WERI-Rb-1 (cell line): ENCODE measurements around the gene DRG2.

Source experiments
- DNase-seq: peaks from one replicate; pipeline ENCODE4 v3.0.0-alpha.2; 2020
- H3K27ac ChIP-seq: fragments of 250-450 bp; sonication (Bioruptor Pico); 2 replicates; pipeline ENCODE4 v1.5.1; 2020; ENCODE audit warnings: mild to moderate bottlenecking, moderate library complexity
- H3K27me3 ChIP-seq: fragments of 250-450 bp; sonication (Bioruptor Pico); 2 replicates; pipeline ENCODE4 v1.5.1; 2021; ENCODE audit warnings: mild to moderate bottlenecking, low read depth, moderate library complexity; ENCODE audit not compliant: insufficient read depth, severe bottlenecking
- H3K36me3 ChIP-seq: fragments of 250-450 bp; sonication (Bioruptor Pico); 2 replicates; pipeline ENCODE4 v1.5.1; 2020; ENCODE audit warnings: mild to moderate bottlenecking, moderate library complexity
- H3K4me3 ChIP-seq: 2 replicates; pipeline ENCODE4 v1.5.1; 2011; ENCODE audit warnings: low read depth, mild to moderate bottlenecking, control low read depth, low read length
- H3K9me3 ChIP-seq: fragments of 250-450 bp; sonication (Bioruptor Pico); 2 replicates; pipeline ENCODE4 v1.5.1; 2021; ENCODE audit warnings: mild to moderate bottlenecking, moderate library complexity; ENCODE audit not compliant: severe bottlenecking
- CTCF ChIP-seq: IDR thresholded peaks from 2 replicates; pipeline ENCODE4 v1.5.1; 2011; ENCODE audit warnings: low read depth, mild to moderate bottlenecking, control low read depth, inconsistent platforms, low read length

Gene DRG2

GRCh38 chr17:18119166-18119745 lies 31.5 kb downstream of the DRG2 start:
- H3K4me3 ChIP-seq: no peak overlapping the region
- H3K9me3 ChIP-seq: peaks cover 20% of the 10 kb centered on the region
- DNase-seq: no peak
- H3K27ac ChIP-seq: no peak overlapping the region
- no peak for TF ChIP-seq CTCF
- H3K36me3 ChIP-seq: no peaks in the 10 kb centered on the region
- H3K27me3 ChIP-seq: no peaks in the 10 kb centered on the region

- Histone ChIP-seq H3K27me3 (no peaks in the 10 kb centered on the region), H3K4me3 (no peak overlapping the region), H3K9me3 (peaks cover 20% of the 10 kb centered on the region), H3K36me3 (no peaks in the 10 kb centered on the region), H3K27ac (no peak overlapping the region)
- no peak for DNase-seq
- TF ChIP-seq CTCF: no peak
These were observed 32.2 kb downstream of the DRG2 start for GRCh38 chr17:18119938-18120337.

- DNase-seq: no peak
- Histone ChIP-seq H3K27ac (no peak overlapping the region), H3K4me3 (no peak overlapping the region), H3K9me3 (peaks cover 20% of the 10 kb centered on the region), H3K27me3 (no peaks in the 10 kb centered on the region), H3K36me3 (no peaks in the 10 kb centered on the region)
- no peak for TF ChIP-seq CTCF
These were observed 32.8 kb downstream of the DRG2 start for GRCh38 chr17:18120461-18121017.

- H3K27me3 ChIP-seq: no peaks in the 10 kb centered on the region
- H3K9me3 ChIP-seq: peaks cover 20% of the 10 kb centered on the region
- H3K4me3 ChIP-seq: no peak overlapping the region
- no peak overlapping the region for H3K27ac ChIP-seq
- no peak for TF ChIP-seq CTCF
- H3K36me3 ChIP-seq: no peaks in the 10 kb centered on the region
- no peak for DNase-seq
These were observed 33.6 kb downstream of the DRG2 start for GRCh38 chr17:18121144-18121910.

GRCh38 chr17:18122990-18123753 lies 35.4 kb downstream of the DRG2 start:
- peaks cover 20% of the 10 kb centered on the region for H3K9me3 ChIP-seq
- no peaks in the 10 kb centered on the region for H3K36me3 ChIP-seq
- DNase-seq: no peak
- H3K27me3 ChIP-seq: no peaks in the 10 kb centered on the region
- H3K27ac ChIP-seq: no peak overlapping the region
- no peak overlapping the region for H3K4me3 ChIP-seq
- TF ChIP-seq CTCF: no peak
